Stimulated activated naive CD8-positive, alpha-beta T cell treated with anti-CD3 and anti-CD28 coated beads, Interleukin-15, Interleukin-2, amounts not matched to agents 100 U/mL and 50 U/mL, for 24 hours (primary cell): ENCODE measurements around the gene SMCP.
A peak's percentile ranks its signal among the peaks of the same experiment; 100 is the strongest.

Source experiments
- ATAC-seq: fragments of 150-1000 bp; cut with Tn5 transposase; one replicate; pipeline ENCODE4 v1.10.0; 2021
- DNase-seq: peaks from one replicate; pipeline ENCODE4 v3.0.0; 2021

Gene SMCP

DNA sequence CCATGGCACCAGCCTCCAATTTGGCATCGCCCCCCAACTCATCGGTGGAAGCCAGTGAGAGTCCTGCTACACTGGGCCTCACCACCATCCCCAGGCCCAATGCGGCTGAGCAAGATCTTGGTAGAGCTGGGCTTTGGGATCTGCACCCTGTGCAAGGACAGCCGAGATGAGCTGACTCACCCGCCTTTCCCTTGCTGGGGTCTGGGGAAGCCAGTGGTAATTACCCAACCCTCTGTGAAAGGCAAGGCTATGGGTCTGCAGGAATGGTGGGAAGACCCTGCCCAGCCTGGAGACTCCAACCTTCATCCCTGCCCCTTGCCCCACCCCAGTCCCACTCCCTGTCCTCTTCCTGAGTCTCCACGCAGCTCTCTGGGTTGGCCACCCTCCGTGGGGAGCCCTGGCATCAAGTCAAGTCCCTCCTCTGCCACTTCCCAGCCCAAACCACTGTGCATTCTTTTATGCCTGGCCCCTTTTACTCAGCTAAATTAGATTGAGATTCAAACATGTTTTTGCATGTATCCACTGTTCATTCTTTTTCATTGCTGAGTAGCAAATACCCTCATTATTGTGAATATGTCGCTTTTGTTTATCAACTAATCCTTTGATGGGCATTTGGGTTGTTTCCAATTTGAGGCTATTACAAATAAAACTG, 8.8 kb downstream of the SMCP start:
- DNase-seq (no peak), ATAC-seq (peak; percentile 19)

DNA sequence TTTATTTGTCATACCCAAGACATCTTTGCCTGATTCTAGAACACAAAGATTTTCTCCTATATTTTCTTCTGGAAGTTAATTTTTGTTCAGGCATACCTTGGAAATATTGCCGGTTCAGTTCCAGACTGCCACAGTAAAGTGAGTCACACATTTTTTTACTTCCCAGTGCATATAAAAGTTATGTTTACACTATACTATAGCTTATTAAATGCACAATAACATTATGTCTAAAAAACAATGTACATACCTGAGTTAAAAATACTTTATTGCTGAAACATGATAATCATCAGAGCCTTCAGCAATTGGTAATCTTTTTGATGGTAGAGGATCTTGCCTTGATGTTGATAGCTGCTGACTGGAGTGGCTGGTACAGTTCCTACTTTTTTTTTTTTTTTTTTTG, 10.0 kb downstream of the SMCP start:
- DNase-seq (no peak), ATAC-seq (no peak)

DNA sequence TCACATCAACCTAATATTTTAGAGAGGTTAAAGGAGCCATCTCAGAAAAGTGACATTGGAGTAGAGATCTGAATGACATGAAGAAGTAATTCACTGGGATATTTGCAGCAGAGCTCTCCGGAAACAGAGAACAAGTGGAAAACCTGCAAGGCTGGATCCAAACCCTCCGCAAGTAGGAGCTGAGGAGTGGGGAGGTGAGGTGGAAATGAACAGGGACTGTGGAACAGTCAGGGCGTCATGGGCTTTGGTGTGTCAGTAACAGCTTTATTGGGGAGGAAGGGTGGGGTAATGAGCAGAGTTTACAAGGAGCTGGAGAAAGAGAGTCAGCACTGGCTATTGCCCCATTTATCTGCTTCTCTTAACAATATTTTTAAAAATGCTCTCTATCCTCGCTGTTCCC, 20.9 kb downstream of the SMCP start:
- DNase-seq: no peak
- ATAC-seq: no peak

DNA sequence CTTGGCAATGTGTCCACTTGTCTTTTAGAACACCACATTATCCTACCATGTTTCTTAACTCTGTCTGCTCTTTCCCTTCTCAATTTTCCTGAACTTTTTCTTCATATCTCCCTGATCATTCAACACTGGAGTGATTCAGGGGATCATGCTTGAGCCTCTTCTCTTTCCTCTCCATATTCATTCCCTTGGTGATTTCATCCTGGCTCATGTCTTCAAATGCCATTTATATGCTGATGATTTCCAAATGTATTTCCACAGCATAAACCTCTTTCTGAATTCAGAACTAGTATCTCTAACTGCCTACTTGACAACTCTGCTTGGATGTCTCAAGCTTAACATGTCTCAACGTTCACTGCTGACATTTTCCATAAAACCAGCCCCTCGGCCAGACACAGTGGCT, 21.8 kb downstream of the SMCP start:
- DNase-seq (no peak), ATAC-seq (no peak)

DNA sequence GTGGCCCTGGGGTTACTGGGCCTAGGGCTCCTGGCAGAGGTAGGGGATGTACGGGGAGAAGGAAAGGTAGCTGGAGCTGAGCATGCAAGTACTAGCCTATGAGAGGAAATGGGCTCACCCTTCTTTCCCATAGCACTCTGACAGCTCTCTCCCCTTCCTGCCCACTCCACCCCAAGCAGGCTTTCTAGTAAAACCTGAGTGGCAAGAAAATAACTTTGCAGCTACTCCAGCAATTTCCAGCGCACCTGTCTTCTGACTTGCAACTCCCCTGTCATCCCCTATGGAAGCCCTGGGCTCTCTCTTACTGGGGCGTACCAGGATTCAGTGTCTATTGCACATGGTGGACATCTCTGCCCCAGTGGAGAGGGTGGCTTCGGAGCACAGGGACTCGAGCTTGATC, 23.5 kb downstream of the SMCP start:
- no peak for ATAC-seq
- DNase-seq: no peak

DNA sequence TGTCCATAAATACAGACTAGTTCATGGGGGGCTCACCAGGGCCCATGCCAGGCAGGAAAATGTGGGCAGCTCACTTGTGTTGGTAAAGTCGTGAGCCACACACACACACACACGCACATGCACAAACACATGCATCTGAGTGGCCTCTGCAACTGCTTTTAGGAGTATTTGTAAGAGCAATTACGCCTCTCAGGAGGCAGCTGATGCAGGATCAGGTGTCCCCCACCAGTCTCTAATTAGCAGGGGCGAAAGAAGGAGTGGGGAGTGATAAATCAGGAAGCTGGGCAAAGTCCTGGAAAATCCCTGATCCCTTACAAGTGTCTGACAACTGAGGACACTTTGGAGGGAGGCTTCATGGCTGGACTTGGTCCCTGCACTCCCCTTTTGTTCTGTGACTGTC, 24.5 kb downstream of the SMCP start:
- no peak for DNase-seq
- ATAC-seq: no peak

DNA sequence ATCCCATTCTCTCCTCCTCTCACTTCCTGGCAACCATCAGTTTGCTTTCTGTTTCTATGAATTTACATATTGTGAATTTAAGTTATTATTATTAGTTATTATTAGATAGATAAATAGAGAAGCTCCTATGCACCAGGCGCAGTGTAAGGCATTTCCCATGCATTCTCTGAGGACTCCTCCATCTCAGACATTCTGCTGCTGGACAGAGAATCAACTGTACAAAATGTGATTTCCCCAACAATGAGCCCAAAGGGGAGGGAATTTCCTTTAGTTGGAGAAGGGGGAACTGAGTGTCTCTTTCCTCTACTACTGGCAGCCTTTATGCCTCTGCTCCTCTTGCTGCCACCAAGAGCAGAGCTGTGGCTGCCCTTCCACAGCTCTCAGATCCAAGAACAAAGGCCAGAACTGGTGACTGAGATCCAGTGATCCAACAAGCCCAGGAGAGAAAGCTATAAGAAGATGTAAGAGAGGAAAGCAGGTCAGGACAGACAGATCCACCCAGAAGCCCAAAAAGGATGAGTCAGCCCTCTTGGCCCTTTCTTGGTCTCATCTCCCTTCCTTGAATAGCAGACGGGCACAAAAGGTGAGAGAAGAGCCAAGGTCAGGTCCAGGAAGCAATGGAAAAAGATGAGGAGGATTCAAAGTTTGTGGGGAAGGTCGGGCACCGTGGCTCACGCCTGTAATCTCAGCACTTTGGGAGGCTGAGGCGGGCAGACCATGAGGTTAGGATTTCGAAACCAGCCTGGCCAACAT, 26.7 kb downstream of the SMCP start:
- ATAC-seq (no peak), DNase-seq (no peak)

DNA sequence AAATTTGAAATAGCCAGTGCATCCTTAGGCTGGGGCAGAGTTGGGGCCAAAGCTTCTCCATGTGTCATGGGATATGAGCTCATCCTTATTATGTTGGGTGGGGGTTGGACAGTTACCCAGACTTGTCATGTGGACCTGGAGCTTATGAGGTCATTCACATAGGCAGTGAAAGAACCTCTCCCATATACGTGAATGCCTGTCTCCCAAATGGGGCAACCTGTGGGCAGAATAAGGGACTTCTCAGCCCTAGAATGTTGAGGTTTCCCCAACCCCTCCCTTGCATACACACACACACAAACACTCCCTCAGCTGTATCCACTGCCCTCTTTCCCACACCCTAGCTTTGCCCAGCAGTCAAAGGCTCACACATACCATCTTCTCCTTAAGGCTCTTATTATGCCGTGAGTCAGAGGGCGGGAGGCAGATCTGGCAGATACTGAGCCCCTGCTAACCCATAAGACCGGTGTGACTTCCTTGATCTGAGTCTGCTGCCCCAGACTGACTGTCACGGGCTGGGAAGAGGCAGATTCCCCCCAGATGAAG, 28.0 kb downstream of the SMCP start:
- peak; percentile 21 for ATAC-seq
- no peak for DNase-seq

DNA sequence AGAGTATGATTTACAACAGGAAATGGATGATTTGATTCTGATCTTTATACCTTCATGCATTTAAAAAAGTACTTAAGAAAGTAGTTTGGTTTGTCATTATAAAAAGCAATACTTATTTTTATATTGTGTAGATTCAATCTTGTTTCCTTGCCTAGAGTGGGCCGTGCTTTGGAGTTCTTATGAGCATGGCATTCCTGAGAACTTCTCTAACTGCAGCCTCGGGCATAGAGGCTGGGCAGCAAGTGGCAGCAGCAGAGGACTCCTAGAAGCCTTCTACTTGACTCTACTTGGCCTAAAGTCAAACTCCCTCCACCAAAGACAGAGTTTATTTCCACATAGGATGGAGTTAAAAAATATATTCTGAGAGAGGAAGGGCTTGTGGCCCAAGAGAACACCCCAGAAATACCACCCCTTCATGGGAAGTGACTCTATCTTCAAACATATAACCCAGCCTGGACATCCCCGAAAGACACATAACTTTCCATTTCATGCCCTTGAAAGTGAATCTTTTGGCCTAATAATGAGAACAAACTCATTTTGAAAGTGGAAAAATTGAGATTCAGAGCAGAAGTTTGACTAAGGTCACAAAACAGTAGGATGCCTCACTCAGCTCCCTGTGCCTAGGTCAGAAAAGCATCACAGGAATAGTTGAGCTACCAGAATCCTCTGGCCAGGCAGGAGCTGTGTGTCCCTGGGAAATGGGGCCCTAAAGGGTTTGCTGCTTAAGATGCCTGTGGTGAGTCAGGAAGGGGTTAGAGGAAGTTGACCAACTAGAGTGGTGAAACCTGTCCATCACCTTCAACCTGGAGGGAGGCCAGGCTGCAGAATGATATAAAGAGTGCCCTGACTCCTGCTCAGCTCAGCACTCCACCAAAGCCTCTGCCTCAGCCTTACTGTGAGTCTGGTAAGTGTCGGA, 29.8 kb downstream of the SMCP start, which contains the start of gene IVL:
IVL (plus strand) TSS at position 861 of the 916 bp plus-strand sequence. CDS start 1,252 bp downstream, outside the sequence.
- DNase-seq: no peak
- ATAC-seq: peak; percentile 45

DNA sequence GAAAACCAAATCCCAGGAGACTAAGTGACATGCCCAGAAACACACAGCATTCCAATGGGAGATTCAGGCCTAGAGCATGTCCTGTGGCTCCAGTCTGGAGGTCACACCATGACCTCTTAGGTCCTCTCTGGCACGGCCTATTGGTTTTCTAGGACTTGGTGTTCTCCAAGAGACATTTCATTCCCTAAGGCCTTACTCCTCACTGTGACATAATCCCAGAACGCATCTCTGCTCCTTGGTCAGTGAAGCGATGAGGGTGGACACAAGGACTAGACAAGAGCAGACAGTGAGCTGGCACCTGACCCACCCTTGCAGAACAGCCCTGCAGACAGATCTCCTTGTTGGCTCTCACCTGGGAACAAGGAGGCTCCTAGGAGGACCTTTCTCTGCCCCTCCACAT, 31.1 kb downstream of the SMCP start:
- ATAC-seq: no peak
- no peak for DNase-seq

DNA sequence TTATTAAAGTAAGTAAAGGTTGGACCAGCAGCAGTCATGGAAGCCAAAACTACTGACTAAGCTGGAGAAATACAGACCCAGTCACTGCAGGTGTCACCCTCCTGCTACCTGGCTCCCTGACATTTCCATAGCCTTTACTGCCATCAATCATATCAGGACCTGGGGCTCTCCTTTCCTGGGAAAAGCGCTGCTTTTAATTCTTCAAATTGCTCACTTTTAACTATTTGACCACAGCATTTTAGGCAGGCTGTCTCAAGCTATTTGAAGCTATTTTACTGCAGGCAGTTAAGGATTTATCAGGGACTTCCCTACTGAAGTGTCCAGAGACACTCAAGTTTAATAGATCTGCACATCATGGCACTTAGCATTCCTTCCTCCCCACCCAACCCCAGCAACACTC, 34.3 kb downstream of the SMCP start:
- no peak for ATAC-seq
- DNase-seq: no peak

DNA sequence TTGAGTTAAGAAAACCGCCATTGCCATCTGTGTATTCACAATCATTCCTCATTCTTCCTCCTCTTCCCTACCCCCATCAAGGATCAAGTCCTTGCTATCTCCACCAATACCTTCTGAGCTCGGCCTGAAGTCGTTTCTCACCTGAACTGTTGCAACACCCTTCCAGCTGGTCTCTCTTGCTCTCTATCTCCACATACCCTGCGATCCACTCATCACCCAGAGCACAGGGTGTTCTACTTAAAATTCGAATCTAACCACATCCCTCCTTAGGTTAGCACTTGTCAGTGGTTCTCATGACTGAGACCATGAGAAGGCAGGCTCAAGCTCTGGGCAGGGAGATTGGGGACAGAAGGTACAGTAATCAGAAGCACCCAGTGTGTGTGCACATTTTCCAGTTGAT, 34.8 kb downstream of the SMCP start:
- ATAC-seq: no peak
- no peak for DNase-seq

DNA sequence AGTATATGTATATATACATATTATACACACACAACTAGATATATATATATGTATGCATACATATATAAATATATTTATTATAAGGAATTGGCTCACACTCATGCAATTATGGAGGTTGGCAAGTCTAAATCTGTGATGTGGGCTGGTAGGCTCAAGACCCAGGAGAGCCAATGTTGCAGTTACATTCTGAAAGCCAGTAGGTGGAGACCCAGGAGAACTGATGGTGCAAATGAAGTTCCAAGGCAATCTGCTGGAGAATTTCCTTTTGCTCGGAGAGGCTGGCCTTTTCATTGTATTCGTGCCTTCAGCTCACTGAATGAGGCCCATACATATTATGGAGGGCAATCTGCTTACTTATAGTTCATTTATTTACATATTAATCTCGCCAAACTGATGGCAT, 39.7 kb downstream of the SMCP start:
- ATAC-seq: no peak
- no peak for DNase-seq

DNA sequence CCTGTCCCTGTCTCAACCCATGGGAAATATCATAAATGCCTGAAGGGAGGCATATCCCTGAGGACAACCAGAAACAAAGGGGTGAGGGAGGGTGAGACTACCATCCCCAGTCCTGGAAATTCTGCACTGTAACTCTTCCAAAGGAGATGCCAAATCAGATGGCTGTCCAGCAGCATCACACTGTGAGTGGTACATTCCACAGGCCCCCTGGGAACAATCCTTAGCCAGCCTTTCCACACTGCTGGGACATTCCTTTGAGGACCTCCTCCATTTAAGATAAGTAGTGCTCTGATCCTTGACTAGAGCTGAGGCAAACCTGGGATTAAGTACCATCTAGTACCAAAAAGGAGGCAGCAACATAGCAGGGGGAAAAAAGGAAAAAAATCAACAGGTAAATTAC, 40.9 kb downstream of the SMCP start:
- DNase-seq (no peak), ATAC-seq (no peak)

DNA sequence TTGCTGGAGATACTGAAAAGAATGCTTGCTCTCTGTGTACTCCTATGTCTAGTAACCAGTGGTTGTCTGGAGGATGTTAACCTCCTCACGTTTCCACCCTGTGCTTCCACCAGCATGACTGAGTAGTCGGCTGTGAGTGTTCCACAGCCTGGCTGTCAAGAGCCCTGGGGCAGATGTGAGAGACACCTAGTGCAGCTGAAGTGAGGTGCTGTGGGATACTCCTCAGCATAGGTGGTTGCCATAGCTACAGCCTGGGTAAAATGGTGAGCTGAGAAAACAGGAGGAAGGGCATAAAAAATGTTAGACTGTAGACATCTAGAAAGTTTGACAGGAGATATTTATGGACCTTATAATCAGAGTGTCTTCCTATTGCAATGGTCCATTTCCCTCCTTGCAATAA, 46.1 kb downstream of the SMCP start:
- no peak for DNase-seq
- ATAC-seq: no peak

DNA sequence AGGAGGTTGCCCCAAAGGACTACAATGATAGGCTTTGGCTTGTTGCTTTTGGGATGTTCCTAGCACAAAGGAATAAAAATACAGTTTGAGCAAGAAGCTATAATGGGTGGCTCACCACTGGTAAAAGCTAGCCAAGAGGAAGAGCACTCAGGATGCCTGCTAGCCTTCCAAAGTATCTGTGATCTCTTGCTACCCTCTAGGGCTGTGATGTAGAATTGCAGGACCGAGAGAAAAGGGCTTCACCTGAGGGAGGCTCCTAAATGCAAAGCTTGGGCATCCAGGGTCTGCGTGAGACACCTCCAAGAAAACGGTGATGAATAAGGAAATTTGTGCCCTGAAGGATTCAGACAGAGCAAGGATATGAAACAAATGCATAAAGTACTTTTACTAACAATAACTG, 48.0 kb downstream of the SMCP start:
- ATAC-seq (no peak), DNase-seq (no peak)

DNA sequence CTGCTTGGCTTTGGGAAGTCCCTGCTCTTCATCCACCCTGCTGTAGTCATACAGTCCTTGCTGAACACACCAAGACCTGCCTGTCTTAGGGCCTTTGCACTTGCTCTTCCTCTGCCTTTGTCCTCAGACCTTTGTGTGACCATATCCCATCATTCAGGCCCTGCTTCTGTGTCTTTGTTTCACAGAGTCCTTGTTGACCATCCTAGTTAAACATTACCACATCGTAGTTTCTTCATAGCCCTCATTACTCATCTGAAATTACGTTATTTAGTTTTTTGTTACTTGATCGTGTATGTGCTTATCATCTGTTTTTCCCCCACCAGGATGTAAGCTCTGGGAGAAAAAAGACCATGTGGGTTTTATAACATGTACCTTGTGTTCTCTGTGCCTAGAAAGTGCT, 50.5 kb downstream of the SMCP start:
- ATAC-seq (no peak), DNase-seq (no peak)

DNA sequence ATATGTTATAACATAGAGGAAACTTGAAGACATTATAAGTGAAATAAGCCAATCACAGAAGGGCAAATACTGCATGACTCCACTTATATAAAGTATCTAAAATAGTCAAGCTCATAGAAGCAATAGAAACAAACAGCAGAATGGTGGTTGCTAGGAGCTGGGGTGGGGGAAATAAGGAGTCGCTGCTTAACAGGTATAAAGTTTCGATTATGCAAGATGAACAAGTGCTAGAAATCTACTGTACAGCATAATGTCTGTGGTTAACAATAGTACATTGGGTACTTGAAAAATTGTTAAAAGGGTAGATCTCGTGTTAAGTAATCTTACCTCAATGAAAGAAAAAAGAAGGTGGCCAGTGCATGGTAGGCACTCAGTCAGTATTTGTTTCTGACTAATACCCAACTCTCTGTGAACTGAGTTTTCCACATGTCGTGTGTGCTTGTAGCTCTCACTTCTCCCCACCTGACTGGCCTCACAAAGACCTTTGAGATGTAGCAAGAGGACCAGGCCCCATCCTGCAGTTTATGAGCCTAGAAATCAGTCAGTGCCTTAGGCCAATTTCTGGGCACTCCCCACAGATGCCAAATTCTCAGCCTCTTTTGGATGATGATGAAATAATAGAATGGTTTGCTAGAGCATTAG, 54.2 kb downstream of the SMCP start:
- DNase-seq: no peak
- ATAC-seq: no peak

DNA sequence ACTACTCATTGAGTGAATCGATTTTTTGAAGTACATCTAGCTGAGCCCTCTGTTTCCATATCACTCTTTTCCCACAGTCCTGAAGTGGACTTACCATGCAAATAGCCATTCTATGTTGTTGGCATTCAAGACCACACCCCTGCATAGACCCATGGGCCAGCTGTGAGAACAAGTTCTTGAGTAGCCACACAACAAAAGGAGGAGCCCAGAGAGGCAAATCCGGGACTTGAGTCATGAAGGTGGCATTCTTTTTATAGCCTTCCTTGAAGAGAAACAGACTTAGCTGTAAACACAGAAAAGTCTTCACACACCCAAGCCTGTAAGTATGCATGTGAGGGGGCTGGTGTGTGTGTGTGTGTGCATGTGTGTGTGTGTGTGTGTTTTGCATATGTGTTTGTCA, 55.1 kb downstream of the SMCP start:
- ATAC-seq (no peak), DNase-seq (no peak)
